Measurements from ENCODE around the gene SOX6.

SOX6 gene

GRCh38 chr11:16093889-16094653, 262.3 kb downstream of the SOX6 start:
- no peak for DNase-seq (ENCODE audit: low read depth)
- no peak overlapping the region for H3K4me3 ChIP-seq (ENCODE audit: low read depth, low read length)
- in situ Hi-C loops (cut with HindIII; ENCODE audit: low sequenced_read_pairs): no loop called here
- no peak for TF ChIP-seq CTCF (IDR thresholded peaks at IDR 0.05; ENCODE audit: low read depth, low read length, missing control alignments)

GRCh38 chr11:16091862-16092261, 264.5 kb downstream of the SOX6 start:
- no peak for DNase-seq (ENCODE audit: low read depth)
- in situ Hi-C loops (cut with HindIII; ENCODE audit: low sequenced_read_pairs): no loop called here
- H3K4me3 ChIP-seq (ENCODE audit: low read depth, low read length): no peak overlapping the region
- no peak for TF ChIP-seq CTCF (IDR thresholded peaks at IDR 0.05; ENCODE audit: low read depth, low read length, missing control alignments)

GRCh38 chr11:16089481-16089880, 266.9 kb downstream of the SOX6 start:
- no peak for DNase-seq (ENCODE audit: low read depth)
- no peak for TF ChIP-seq CTCF (IDR thresholded peaks at IDR 0.05; ENCODE audit: low read depth, low read length, missing control alignments)
- in situ Hi-C loops (cut with HindIII; ENCODE audit: low sequenced_read_pairs): no loop called here
- H3K4me3 ChIP-seq (ENCODE audit: low read depth, low read length): no peak overlapping the region

GRCh38 chr11:16088774-16089173, 267.6 kb downstream of the SOX6 start:
- DNase-seq (ENCODE audit: low read depth): no peak
- in situ Hi-C loops (cut with HindIII; ENCODE audit: low sequenced_read_pairs): no loop called here
- no peak for TF ChIP-seq CTCF (IDR thresholded peaks at IDR 0.05; ENCODE audit: low read depth, low read length, missing control alignments)
- H3K4me3 ChIP-seq (ENCODE audit: low read depth, low read length): no peak overlapping the region

- TF ChIP-seq CTCF (IDR thresholded peaks at IDR 0.05; ENCODE audit: low read depth, low read length, missing control alignments): no peak
- in situ Hi-C loops (cut with HindIII; ENCODE audit: low sequenced_read_pairs): no loop called here
- no peak for DNase-seq (ENCODE audit: low read depth)
- no peak overlapping the region for H3K4me3 ChIP-seq (ENCODE audit: low read depth, low read length)
Observed at GRCh38 chr11:16087886-16088285, 268.5 kb downstream of the SOX6 start.

GRCh38 chr11:16086229-16086819, 270.0 kb downstream of the SOX6 start:
- in situ Hi-C loops (cut with HindIII; ENCODE audit: low sequenced_read_pairs): no loop called here
- no peak overlapping the region for H3K4me3 ChIP-seq (ENCODE audit: low read depth, low read length)
- peak; percentile 5 for DNase-seq (ENCODE audit: low read depth)
- no peak for TF ChIP-seq CTCF (IDR thresholded peaks at IDR 0.05; ENCODE audit: low read depth, low read length, missing control alignments)
